H9 (cell line): ENCODE data around the gene GPR153. TPM values are rescaled to one million over a fixed set of nuclear protein-coding genes. Genes with fewer than 3 reads are reported as not detected.

Experiments
- DNase-seq: peaks from one replicate; pipeline ENCODE4 v3.0.0-alpha.2; 2017
- H2AFZ ChIP-seq: one replicate; pipeline ENCODE4 v1.6.1; 2013; ENCODE audit warnings: mild to moderate bottlenecking, low read length, control low read depth, moderate library complexity
- H2AK5ac ChIP-seq: 2 replicates; pipeline ENCODE4 v1.6.1; 2013; ENCODE audit warnings: low read length, control low read depth, mixed read lengths; ENCODE audit not compliant: insufficient read length
- H2BK120ac ChIP-seq: one replicate; pipeline ENCODE4 v1.6.1; 2013; ENCODE audit warnings: low read depth, mild to moderate bottlenecking, low read length, control low read depth, inconsistent platforms; ENCODE audit not compliant: poor library complexity, severe bottlenecking
- H2BK12ac ChIP-seq: 2 replicates; pipeline ENCODE4 v1.6.1; 2013; ENCODE audit warnings: low read length, control low read depth, mixed read lengths, low read depth; ENCODE audit not compliant: insufficient read length
- H2BK15ac ChIP-seq: 2 replicates; pipeline ENCODE4 v1.6.1; 2013; ENCODE audit warnings: low read depth, low read length, control low read depth
- H2BK20ac ChIP-seq: one replicate; pipeline ENCODE4 v1.6.1; 2013; ENCODE audit warnings: low read depth, mild to moderate bottlenecking, low read length, control low read depth, inconsistent platforms; ENCODE audit not compliant: poor library complexity, severe bottlenecking
- H2BK5ac ChIP-seq: 2 replicates; pipeline ENCODE4 v1.6.1; 2013; ENCODE audit warnings: low read length, control low read depth, mixed read lengths; ENCODE audit not compliant: insufficient read length
- H3K14ac ChIP-seq: 2 replicates; pipeline ENCODE4 v1.6.1; 2013; ENCODE audit warnings: low read length, control low read depth; ENCODE audit not compliant: insufficient read depth
- H3K18ac ChIP-seq: 2 replicates; pipeline ENCODE4 v1.6.1; 2013; ENCODE audit warnings: low read depth, mild to moderate bottlenecking, mixed read lengths, low read length, control low read depth; ENCODE audit not compliant: insufficient read length
- H3K23ac ChIP-seq: 2 replicates; pipeline ENCODE4 v1.6.1; 2013; ENCODE audit warnings: low read length, control low read depth, mixed read lengths, low read depth; ENCODE audit not compliant: insufficient read length
- H3K23me2 ChIP-seq: 2 replicates; pipeline ENCODE4 v1.6.1; 2013; ENCODE audit warnings: low read depth, mild to moderate bottlenecking, mixed read lengths, low read length, control low read depth; ENCODE audit not compliant: insufficient read length, poor library complexity, severe bottlenecking
- H3K27ac ChIP-seq: 2 replicates; pipeline ENCODE4 v1.5.1; 2013; ENCODE audit warnings: low read length, control low read depth, mixed read lengths, low read depth; ENCODE audit not compliant: insufficient read length
- H3K27me3 ChIP-seq: 2 replicates; pipeline ENCODE4 v1.6.1; 2013; ENCODE audit warnings: low read length, control low read depth, inconsistent platforms; ENCODE audit not compliant: insufficient read depth
- H3K4ac ChIP-seq: 2 replicates; pipeline ENCODE4 v1.6.1; 2013; ENCODE audit warnings: low read depth, mild to moderate bottlenecking, control low read depth, inconsistent platforms, low read length, moderate library complexity
- H3K4me1 ChIP-seq: 2 replicates; pipeline ENCODE4 v1.6.1; 2013; ENCODE audit warnings: low read length, control low read depth, inconsistent platforms; ENCODE audit not compliant: insufficient read depth
- H3K4me2 ChIP-seq: 2 replicates; pipeline ENCODE4 v1.6.1; 2013; ENCODE audit warnings: low read length, control low read depth, mixed read lengths; ENCODE audit not compliant: insufficient read length, insufficient read depth
- H3K56ac ChIP-seq: 2 replicates; pipeline ENCODE4 v1.6.1; 2013; ENCODE audit warnings: low read depth, mild to moderate bottlenecking, mixed read lengths, low read length, control low read depth; ENCODE audit not compliant: insufficient read length
- H3K79me1 ChIP-seq: 2 replicates; pipeline ENCODE4 v1.6.1; 2013; ENCODE audit warnings: low read depth, mild to moderate bottlenecking, moderate library complexity, low read length, control low read depth, inconsistent platforms; ENCODE audit not compliant: insufficient read depth, poor library complexity, severe bottlenecking
- H3K79me2 ChIP-seq: 2 replicates; pipeline ENCODE4 v1.6.1; 2013; ENCODE audit warnings: low read length, control low read depth, inconsistent platforms; ENCODE audit not compliant: insufficient read depth
- H3K9ac ChIP-seq: 2 replicates; pipeline ENCODE4 v1.6.1; 2013; ENCODE audit warnings: low read length, control low read depth, mixed read lengths; ENCODE audit not compliant: insufficient read length; ENCODE audit errors: extremely low read depth
- H3K9me3 ChIP-seq: one replicate; pipeline ENCODE4 v1.6.1; 2013; ENCODE audit warnings: low read depth, low read length, inconsistent platforms; ENCODE audit not compliant: control insufficient read depth
- H3T11ph ChIP-seq: one replicate; pipeline ENCODE4 v1.6.1; 2013; ENCODE audit warnings: mild to moderate bottlenecking, low read length, control low read depth, inconsistent platforms
- H4K20me1 ChIP-seq: one replicate; pipeline ENCODE4 v1.6.1; 2013; ENCODE audit not compliant: control insufficient read depth, insufficient read length, insufficient read depth
- H4K5ac ChIP-seq: 2 replicates; pipeline ENCODE4 v1.6.1; 2013; ENCODE audit warnings: low read depth, mild to moderate bottlenecking, mixed read lengths, low read length, control low read depth; ENCODE audit not compliant: insufficient read length
- H4K8ac ChIP-seq: replicated peaks from 2 replicates; pipeline ENCODE4 v1.6.1; 2013; ENCODE audit warnings: low read length, control low read depth, mixed read lengths, low read depth; ENCODE audit not compliant: insufficient read length
- H4K91ac ChIP-seq: 2 replicates; pipeline ENCODE4 v1.6.1; 2013; ENCODE audit warnings: low read depth, mild to moderate bottlenecking, moderate library complexity, mixed read lengths, low read length, control low read depth; ENCODE audit not compliant: insufficient read length
- H3K27ac Mint-ChIP-seq, 3 experiments: 2 replicates in 2 of 3; 3 replicates in 1 of 3; pipeline ENCODE4 v1.8.0; 2020 to 2021; ENCODE audit warnings: mixed read lengths in 3 of 3, mild to moderate bottlenecking in 1 of 3, moderate library complexity in 1 of 3
- H3K27me3 Mint-ChIP-seq: 2 replicates; pipeline ENCODE4 v1.8.0; 2021; ENCODE audit warnings: low read depth, mild to moderate bottlenecking, moderate library complexity, mixed read lengths
- H3K36me3 Mint-ChIP-seq, 3 experiments: 2 replicates in 2 of 3; 3 replicates in 1 of 3; pipeline ENCODE4 v1.8.0; 2020 to 2021; ENCODE audit warnings: low read depth in 3 of 3, mixed read lengths in 3 of 3; ENCODE audit not compliant: insufficient read depth in 1 of 3
- H3K4me1 Mint-ChIP-seq, 2 experiments: 2 replicates each; pipeline ENCODE4 v1.8.0; 2020; ENCODE audit warnings: mixed read lengths in 2 of 2
- H3K4me3 Mint-ChIP-seq, 2 experiments: 2 replicates in 1 of 2; 3 replicates in 1 of 2; pipeline ENCODE4 v1.8.0; 2020 to 2021; ENCODE audit warnings: mild to moderate bottlenecking in 2 of 2, mixed read lengths in 2 of 2, moderate library complexity in 1 of 2
- H3K9me3 Mint-ChIP-seq, 2 experiments: 2 replicates in 1 of 2; 3 replicates in 1 of 2; pipeline ENCODE4 v1.8.0; 2020; ENCODE audit warnings: mild to moderate bottlenecking in 2 of 2, mixed read lengths in 2 of 2, moderate library complexity in 1 of 2
- CTCF ChIP-seq: fragments of 200-600 bp; sonication (generic); conservative IDR thresholded peaks from 3 replicates; pipeline ENCODE4 v1.8.0; 2021; ENCODE audit warnings: antibody characterized with exemption, mild to moderate bottlenecking
- WGBS: extraction: QIAGEN DNeasy Blood & Tissue Kit; methylation state at CpG from one replicate; pipeline ENCODE4 v1.1.7; 2013; ENCODE audit warnings: missing lambda C conversion rate, low lambda C conversion rate, mixed read lengths; ENCODE audit not compliant: insufficient read length; ENCODE audit errors: extremely low coverage; 5-methylcytosine and 5-hydroxymethylcytosine counted together
- total RNA-seq: library from RNA; stranded (reverse); gene quantifications from 2 replicates; pipeline ENCODE4 v1.2.1, GENCODE V29; 2021

GPR153 gene
- total RNA-seq, 1 experiment from 2014 or later = 8.9 TPM

GRCh38 chr1:6298530-6298929, 37.6 kb upstream of the GPR153 start:
- no peak overlapping the region for H3T11ph ChIP-seq
- no peaks in the 10 kb centered on the region for H4K20me1 ChIP-seq
- H3K9me3 ChIP-seq = no peaks in the 10 kb centered on the region
- no peak overlapping the region for H2BK12ac ChIP-seq
- H3K14ac ChIP-seq = no peak overlapping the region
- no peaks in the 10 kb centered on the region for H3K23me2 ChIP-seq
- no peak overlapping the region for H2BK120ac ChIP-seq
- H3K23ac ChIP-seq = no peak overlapping the region
- H3K4me2 ChIP-seq = no peak overlapping the region
- no peak overlapping the region for H4K5ac ChIP-seq
- no peak overlapping the region for H4K8ac ChIP-seq
- Mint-ChIP-seq H3K36me3 (peaks cover 18 to 28% (median 19%) of the 10 kb centered on the region in 3 experiments; a peak in 6 of 7 replicates), H3K27ac (no peak overlapping the region), H3K4me1 (no peaks in the 10 kb centered on the region), H3K4me3 (no peak overlapping the region), H3K27me3 (no peaks in the 10 kb centered on the region; the same call in 1 of the 2 replicates), H3K9me3 (no peaks in the 10 kb centered on the region)
- H2AFZ ChIP-seq = no peak overlapping the region
- no peak overlapping the region for H3K56ac ChIP-seq
- no peaks in the 10 kb centered on the region for H3K4me1 ChIP-seq
- WGBS = no CpG with 5 or more reads among the region's 8 CpGs
- no peak overlapping the region for H2BK5ac ChIP-seq
- no peak overlapping the region for H2BK15ac ChIP-seq
- H3K9ac ChIP-seq = no peak overlapping the region
- no peak overlapping the region for H4K91ac ChIP-seq
- no peak overlapping the region for H3K4ac ChIP-seq
- no peaks in the 10 kb centered on the region for H3K79me1 ChIP-seq
- H3K79me2 ChIP-seq = no peaks in the 10 kb centered on the region
- H3K27me3 ChIP-seq = no peaks in the 10 kb centered on the region
- no peak overlapping the region for H3K18ac ChIP-seq
- TF ChIP-seq CTCF = 0 out of 3 replicates have a peak, but pooled peaks have one; percentile 19
- no peak overlapping the region for H2BK20ac ChIP-seq
- no peak overlapping the region for H2AK5ac ChIP-seq
- H3K27ac ChIP-seq = no peak overlapping the region
- no peak for DNase-seq
